ENCODE results near the gene PGM5.

DNA sequence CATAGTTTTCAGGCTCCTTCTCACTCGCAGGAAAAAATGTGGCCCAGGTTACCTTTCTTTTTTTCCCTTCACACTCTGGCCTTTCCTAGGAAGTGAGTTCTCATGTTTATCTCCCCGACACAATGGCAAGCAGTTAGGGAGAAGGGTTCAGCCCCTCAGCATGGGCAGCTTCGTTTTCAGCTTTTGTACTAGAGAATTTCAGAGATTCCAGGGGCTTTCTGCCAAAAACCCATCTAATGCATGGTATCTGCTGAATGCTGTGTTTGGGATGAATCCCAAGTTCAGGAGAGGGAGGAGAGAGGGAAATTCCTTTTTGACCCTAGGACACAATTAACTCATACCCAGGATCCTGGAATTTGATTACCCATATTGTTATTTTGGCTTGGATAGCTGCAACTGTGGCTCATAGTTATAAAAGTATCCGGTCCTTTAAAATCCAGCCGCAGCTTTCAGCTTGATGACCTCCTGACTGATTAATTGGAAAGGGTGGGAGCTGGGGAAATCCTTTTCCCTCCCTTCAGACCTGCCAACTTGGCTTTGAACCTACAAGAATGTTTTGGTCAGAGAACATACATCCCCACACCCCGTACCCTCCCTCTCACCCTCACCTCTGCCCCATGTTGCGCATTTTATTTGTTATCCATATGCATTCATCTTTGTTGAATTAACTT lies 105.8 kb downstream of the PGM5 start:
- TF ChIP-seq, protein P1, sequence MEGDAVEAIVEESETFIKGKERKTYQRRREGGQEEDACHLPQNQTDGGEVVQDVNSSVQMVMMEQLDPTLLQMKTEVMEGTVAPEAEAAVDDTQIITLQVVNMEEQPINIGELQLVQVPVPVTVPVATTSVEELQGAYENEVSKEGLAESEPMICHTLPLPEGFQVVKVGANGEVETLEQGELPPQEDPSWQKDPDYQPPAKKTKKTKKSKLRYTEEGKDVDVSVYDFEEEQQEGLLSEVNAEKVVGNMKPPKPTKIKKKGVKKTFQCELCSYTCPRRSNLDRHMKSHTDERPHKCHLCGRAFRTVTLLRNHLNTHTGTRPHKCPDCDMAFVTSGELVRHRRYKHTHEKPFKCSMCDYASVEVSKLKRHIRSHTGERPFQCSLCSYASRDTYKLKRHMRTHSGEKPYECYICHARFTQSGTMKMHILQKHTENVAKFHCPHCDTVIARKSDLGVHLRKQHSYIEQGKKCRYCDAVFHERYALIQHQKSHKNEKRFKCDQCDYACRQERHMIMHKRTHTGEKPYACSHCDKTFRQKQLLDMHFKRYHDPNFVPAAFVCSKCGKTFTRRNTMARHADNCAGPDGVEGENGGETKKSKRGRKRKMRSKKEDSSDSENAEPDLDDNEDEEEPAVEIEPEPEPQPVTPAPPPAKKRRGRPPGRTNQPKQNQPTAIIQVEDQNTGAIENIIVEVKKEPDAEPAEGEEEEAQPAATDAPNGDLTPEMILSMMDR (IDR thresholded peaks at IDR 0.05 in 4 of 5, conservative IDR thresholded peaks at IDR 0.05 in 1 of 5) = no peak
- TF ChIP-seq POLR2A (IDR thresholded peaks at IDR 0.05) = no peak

All from gastrocnemius medialis (tissue), 4 donors.